NT2/D1 (cell line): ENCODE results near the gene SLC6A17.

Source experiments
- SUZ12 ChIP-seq: IDR thresholded peaks from 2 replicates; pipeline ENCODE4 v1.6.1; 2011; ENCODE audit not compliant: insufficient read length, insufficient read depth; ENCODE audit errors: extremely low read depth
- YY1 ChIP-seq: IDR thresholded peaks from 2 replicates; pipeline ENCODE4 v1.6.1; 2011; ENCODE audit not compliant: insufficient read length, insufficient read depth

GRCh38 chr1:110173466-110174105 lies 23.3 kb downstream of the SLC6A17 start:
- TF ChIP-seq YY1 (no peak), SUZ12 (no peak)
